Ascending aorta (tissue), 2 donors: Measurements from ENCODE around the gene MAPK1IP1L. TPM values are rescaled to one million over a fixed set of nuclear protein-coding genes. Genes with fewer than 3 reads are reported as not detected.

Source experiments
- DNase-seq, 2 donors: peaks; one replicate each; pipeline ENCODE4 v3.0.0-alpha.2; 2019; ENCODE audit warnings: low spot score in 2 of 2
- H3K27ac ChIP-seq, 2 donors: fragments of 200-600 bp; sonication (generic); one replicate each; pipeline ENCODE4 v1.5.1; 2016 to 2017; ENCODE audit warnings: mild to moderate bottlenecking in 1 of 2
- H3K27me3 ChIP-seq: fragments of 200-600 bp; sonication (generic); one replicate; pipeline ENCODE4 v1.5.1; 2017
- H3K36me3 ChIP-seq, 2 donors: fragments of 200-600 bp; sonication (generic); one replicate each; pipeline ENCODE4 v1.5.1; 2016
- H3K4me1 ChIP-seq, 2 donors: fragments of 200-600 bp; sonication (generic); one replicate each; pipeline ENCODE4 v1.5.1; 2016 to 2017; ENCODE audit warnings: mild to moderate bottlenecking in 1 of 2
- H3K4me3 ChIP-seq, 2 donors: fragments of 200-600 bp; sonication (generic); one replicate each; pipeline ENCODE4 v1.5.1; 2016 to 2017; ENCODE audit warnings: mild to moderate bottlenecking in 1 of 2
- H3K9me3 ChIP-seq, 2 donors: fragments of 200-600 bp; sonication (generic); one replicate each; pipeline ENCODE4 v1.5.1; 2016
- CTCF ChIP-seq, 3 experiments: fragments of 200-600 bp in 2 of 3; fragments of 450-650 bp in 1 of 3; sonication (generic) in 2 of 3; IDR thresholded peaks; one replicate each; pipeline ENCODE4 v1.5.1; 2016 to 2019; ENCODE audit warnings: antibody characterized with exemption in 3 of 3, mild to moderate bottlenecking in 1 of 3, moderate library complexity in 1 of 3
- intact Hi-C: fragments of 100-400 bp; cut with DNase I; formaldehyde crosslinking; loops from one replicate; pipeline ENCODE4 v1.15.1; 2023
- total RNA-seq: library from RNA; depleted of rRNA; stranded (reverse); fragments of >200 nt; gene quantifications from one replicate; pipeline ENCODE4 v1.1.0, GENCODE V29; 2016

The MAPK1IP1L gene
- total RNA-seq, 1 donor from 2014 or later = 51.8 TPM

- no peak for TF ChIP-seq CTCF (IDR thresholded peaks at IDR 0.05)
- no peaks in the 10 kb centered on the region for H3K27me3 ChIP-seq
- H3K36me3 ChIP-seq = peaks cover 0 to 10% of the 10 kb centered on the region in 2 donors
- H3K27ac ChIP-seq = peak overlapping the region; percentile 84 to 90
- H3K4me3 ChIP-seq = no peak overlapping the region
- H3K4me1 ChIP-seq = peaks cover 2 to 21% of the 10 kb centered on the region in 2 donors
- H3K9me3 ChIP-seq = no peaks in the 10 kb centered on the region
- no peak for DNase-seq
- intact Hi-C loops = no loop called here
These were observed 19.5 kb downstream of the MAPK1IP1L start for GRCh38 chr14:55070981-55071411.

GRCh38 chr14:55071870-55072640, 20.6 kb downstream of the MAPK1IP1L start:
- peak overlapping the region in 1 of 2 donors; percentile 45 for H3K4me3 ChIP-seq
- H3K9me3 ChIP-seq = no peaks in the 10 kb centered on the region
- H3K27me3 ChIP-seq = no peaks in the 10 kb centered on the region
- peak overlapping the region; percentile 84 to 90 for H3K27ac ChIP-seq
- H3K4me1 ChIP-seq = peaks cover 0 to 21% of the 10 kb centered on the region in 2 donors
- no peak for TF ChIP-seq CTCF (IDR thresholded peaks at IDR 0.05)
- intact Hi-C loops = loop anchor here (1.0 to 2.0 kb wide), 2 partner anchors 21 to 31 kb away; partner anchors contain the start of gene MAPK1IP1L
- peaks cover 0 to 10% of the 10 kb centered on the region in 2 donors for H3K36me3 ChIP-seq
- DNase-seq = peak in 1 of 2 donors; percentile 83

GRCh38 chr14:55073856-55074255, 22.4 kb downstream of the MAPK1IP1L start:
- Histone ChIP-seq H3K27ac (no peak overlapping the region), H3K4me1 (peaks cover 0 to 21% of the 10 kb centered on the region in 2 donors), H3K4me3 (no peak overlapping the region), H3K36me3 (no peaks in the 10 kb centered on the region), H3K9me3 (no peaks in the 10 kb centered on the region), H3K27me3 (no peaks in the 10 kb centered on the region)
- no peak for TF ChIP-seq CTCF (IDR thresholded peaks at IDR 0.05)
- no peak for DNase-seq
- intact Hi-C loops = loop anchor here (2.0 kb wide), 1 partner anchor 29 kb away; no protein-coding TSS in a partner anchor

GRCh38 chr14:55074662-55075061, 23.2 kb downstream of the MAPK1IP1L start:
- Histone ChIP-seq H3K4me1 (peaks cover 0 to 21% of the 10 kb centered on the region in 2 donors), H3K27me3 (no peaks in the 10 kb centered on the region), H3K36me3 (no peaks in the 10 kb centered on the region), H3K9me3 (no peaks in the 10 kb centered on the region), H3K4me3 (no peak overlapping the region), H3K27ac (no peak overlapping the region)
- no peak for DNase-seq
- TF ChIP-seq CTCF (IDR thresholded peaks at IDR 0.05) = no peak
- intact Hi-C loops = no loop called here

GRCh38 chr14:55075628-55076175, 24.3 kb downstream of the MAPK1IP1L start:
- Histone ChIP-seq H3K9me3 (no peaks in the 10 kb centered on the region), H3K27me3 (no peaks in the 10 kb centered on the region), H3K36me3 (no peaks in the 10 kb centered on the region), H3K27ac (no peak overlapping the region), H3K4me1 (peaks cover 0 to 21% of the 10 kb centered on the region in 2 donors), H3K4me3 (no peak overlapping the region)
- TF ChIP-seq CTCF (IDR thresholded peaks at IDR 0.05) = no peak
- intact Hi-C loops = no loop called here
- no peak for DNase-seq
